Breast epithelium (tissue), 4 donors: ENCODE measurements around the gene C11orf58. TPM values are rescaled to one million over a fixed set of nuclear protein-coding genes. Genes with fewer than 3 reads are reported as not detected.

ENCODE experiments used
- DNase-seq, 2 donors: peaks; one replicate each; pipeline ENCODE4 v3.0.0-alpha.2; 2019; ENCODE audit warnings: low spot score in 2 of 2
- H3K27ac ChIP-seq, 2 donors: fragments of 200-600 bp; sonication (generic) in 1 of 2; one replicate each; pipeline ENCODE4 v1.5.1; 2016 to 2019; ENCODE audit warnings: mild to moderate bottlenecking in 1 of 2
- H3K27me3 ChIP-seq, 2 donors: fragments of 200-600 bp; sonication (generic) in 1 of 2; one replicate each; pipeline versions ENCODE4 v1.5.1 to v1.6.0; 2017 to 2019; ENCODE audit warnings: control low read depth in 1 of 2, mild to moderate bottlenecking in 1 of 2
- H3K36me3 ChIP-seq: fragments of 200-600 bp; one replicate; pipeline ENCODE4 v1.5.1; 2019
- H3K4me1 ChIP-seq, 2 donors: fragments of 200-600 bp; sonication (generic); one replicate each; pipeline ENCODE4 v1.5.1; 2016 to 2019; ENCODE audit warnings: control low read depth in 1 of 2
- H3K4me3 ChIP-seq, 3 donors: fragments of 200-600 bp; sonication (generic); 1 replicate in 2 of 3; 2 replicates in 1 of 3; pipeline ENCODE4 v1.5.1; 2016 to 2019; ENCODE audit warnings: mild to moderate bottlenecking in 3 of 3, moderate library complexity in 2 of 3
- H3K9me3 ChIP-seq, 2 donors: fragments of 200-600 bp; sonication (generic) in 1 of 2; one replicate each; pipeline ENCODE4 v1.5.1; 2016 to 2019; ENCODE audit warnings: control low read depth in 1 of 2
- POLR2A ChIP-seq: fragments of 450-650 bp; IDR thresholded peaks from one replicate; pipeline ENCODE4 v1.6.1; 2016; ENCODE audit warnings: antibody characterized with exemption, mild to moderate bottlenecking, moderate library complexity
- POLR2AphosphoS5 ChIP-seq, 3 donors: sonication (generic); formaldehyde crosslinking; IDR thresholded peaks; one replicate each; pipeline ENCODE4 v1.6.1; 2017; ENCODE audit warnings: antibody characterized with exemption in 3 of 3
- intact Hi-C: fragments of 100-400 bp; cut with DNase I; formaldehyde crosslinking; loops from one replicate; pipeline ENCODE4 v1.15.1; 2023; ENCODE audit warnings: low total_unique reads
- total RNA-seq, 3 donors: library from RNA; depleted of rRNA; stranded (reverse); fragments of >200 nt; gene quantifications; one replicate each; pipeline ENCODE4 v1.1.0, GENCODE V29; 2016
- TF ChIP-seq, protein P1 (sequence below), 3 donors: fragments of 450-650 bp; IDR thresholded peaks; one replicate each; pipeline ENCODE4 v1.5.1; 2016 to 2017; ENCODE audit warnings: antibody characterized with exemption in 3 of 3, mild to moderate bottlenecking in 3 of 3, moderate library complexity in 3 of 3

Gene C11orf58
- total RNA-seq, 3 donors from 2014 or later = 183 to 207 (median 197) TPM

DNA sequence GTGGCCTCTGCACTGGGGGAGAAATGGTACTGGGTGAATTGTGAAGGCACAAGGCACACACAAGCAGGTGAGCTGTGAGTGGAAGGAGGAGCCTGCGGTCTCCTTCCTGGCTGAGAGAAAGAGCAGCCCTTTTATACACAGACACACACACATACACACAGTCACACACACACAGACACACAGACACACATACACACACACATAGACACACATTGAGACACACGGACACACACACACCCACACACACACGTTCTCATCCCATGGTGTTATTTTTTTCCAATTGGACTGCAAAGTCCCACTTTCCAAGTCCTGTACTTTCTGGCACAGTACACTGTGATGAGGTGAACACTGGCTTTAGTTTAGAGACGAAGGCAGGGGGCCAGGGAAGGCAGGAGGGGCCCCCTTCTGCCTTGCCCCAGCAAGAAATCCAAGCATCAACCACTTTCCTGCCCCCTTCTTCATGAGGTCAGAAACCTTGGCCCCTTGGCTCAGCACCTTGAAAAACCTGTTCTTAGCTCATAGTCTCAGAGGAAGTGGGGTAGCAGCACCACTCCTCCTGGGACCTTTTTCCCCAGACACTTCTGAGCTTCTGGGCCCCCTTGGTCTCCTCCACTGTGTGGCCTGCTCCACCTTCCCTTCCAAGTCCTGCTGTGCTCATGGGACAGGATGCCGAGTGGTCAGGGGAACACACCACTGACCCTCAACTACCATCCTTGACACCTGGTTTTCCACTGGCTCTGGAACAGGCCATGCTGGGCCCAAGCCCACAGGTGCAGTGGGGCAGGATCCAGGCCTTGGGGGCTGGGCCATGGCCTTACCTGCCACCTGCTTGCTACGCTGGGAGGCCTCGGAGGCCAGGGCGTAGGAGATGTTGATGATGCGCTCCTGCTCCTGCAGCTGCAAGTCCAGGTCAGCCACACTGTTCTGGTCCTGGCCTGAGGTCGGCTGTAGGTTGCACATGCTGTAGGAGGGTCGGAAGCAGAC is 43.8 kb downstream of the C11orf58 start:
- Histone ChIP-seq H3K4me1 (no peaks in the 10 kb centered on the region), H3K27me3 (no peaks in the 10 kb centered on the region), H3K27ac (peak overlapping the region; percentile 60 to 72), H3K9me3 (no peaks in the 10 kb centered on the region), H3K36me3 (no peaks in the 10 kb centered on the region), H3K4me3 (no peak overlapping the region)
- DNase-seq = peak in 1 of 2 donors; percentile 52
- TF ChIP-seq POLR2A = no peak
- TF ChIP-seq POLR2AphosphoS5 (IDR thresholded peaks at IDR 0.05) = peak in 1 of 3 donors; percentile 34
- TF ChIP-seq, protein P1, sequence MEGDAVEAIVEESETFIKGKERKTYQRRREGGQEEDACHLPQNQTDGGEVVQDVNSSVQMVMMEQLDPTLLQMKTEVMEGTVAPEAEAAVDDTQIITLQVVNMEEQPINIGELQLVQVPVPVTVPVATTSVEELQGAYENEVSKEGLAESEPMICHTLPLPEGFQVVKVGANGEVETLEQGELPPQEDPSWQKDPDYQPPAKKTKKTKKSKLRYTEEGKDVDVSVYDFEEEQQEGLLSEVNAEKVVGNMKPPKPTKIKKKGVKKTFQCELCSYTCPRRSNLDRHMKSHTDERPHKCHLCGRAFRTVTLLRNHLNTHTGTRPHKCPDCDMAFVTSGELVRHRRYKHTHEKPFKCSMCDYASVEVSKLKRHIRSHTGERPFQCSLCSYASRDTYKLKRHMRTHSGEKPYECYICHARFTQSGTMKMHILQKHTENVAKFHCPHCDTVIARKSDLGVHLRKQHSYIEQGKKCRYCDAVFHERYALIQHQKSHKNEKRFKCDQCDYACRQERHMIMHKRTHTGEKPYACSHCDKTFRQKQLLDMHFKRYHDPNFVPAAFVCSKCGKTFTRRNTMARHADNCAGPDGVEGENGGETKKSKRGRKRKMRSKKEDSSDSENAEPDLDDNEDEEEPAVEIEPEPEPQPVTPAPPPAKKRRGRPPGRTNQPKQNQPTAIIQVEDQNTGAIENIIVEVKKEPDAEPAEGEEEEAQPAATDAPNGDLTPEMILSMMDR (IDR thresholded peaks at IDR 0.05) = no peak
- intact Hi-C loops = no loop called here

DNA sequence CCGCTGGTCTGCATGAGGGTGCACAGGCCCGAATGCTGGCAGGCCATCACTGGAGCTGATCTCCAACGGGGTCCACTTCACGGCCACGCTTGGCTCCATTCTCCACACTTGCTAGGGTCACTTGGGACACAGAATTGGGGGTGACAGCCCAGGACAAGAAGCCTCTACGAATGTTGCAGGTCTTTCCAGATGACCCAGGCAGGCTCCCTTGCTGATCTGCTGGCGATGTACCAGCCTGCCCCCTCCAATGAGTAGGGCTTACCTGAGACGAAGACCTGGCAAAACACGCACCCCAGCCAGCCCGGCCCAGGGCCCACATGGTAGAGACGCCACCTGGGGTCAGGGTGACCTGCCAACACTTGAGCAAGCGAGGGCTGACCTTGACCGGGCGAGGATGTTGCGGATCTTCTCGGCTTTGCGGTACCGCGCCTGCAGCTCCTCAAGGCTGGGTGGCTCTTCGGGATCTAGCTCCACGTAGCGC is 44.9 kb downstream of the C11orf58 start:
- Histone ChIP-seq H3K27me3 (no peaks in the 10 kb centered on the region), H3K27ac (peak overlapping the region in 1 of 2 donors; percentile 8), H3K4me1 (peaks cover 0 to 7% of the 10 kb centered on the region in 2 donors), H3K36me3 (no peaks in the 10 kb centered on the region), H3K4me3 (no peak overlapping the region), H3K9me3 (no peaks in the 10 kb centered on the region)
- no peak for DNase-seq
- TF ChIP-seq, protein P1 (IDR thresholded peaks at IDR 0.05) = no peak
- no peak for TF ChIP-seq POLR2A
- TF ChIP-seq POLR2AphosphoS5 (IDR thresholded peaks at IDR 0.05) = no peak
- intact Hi-C loops = no loop called here

DNA sequence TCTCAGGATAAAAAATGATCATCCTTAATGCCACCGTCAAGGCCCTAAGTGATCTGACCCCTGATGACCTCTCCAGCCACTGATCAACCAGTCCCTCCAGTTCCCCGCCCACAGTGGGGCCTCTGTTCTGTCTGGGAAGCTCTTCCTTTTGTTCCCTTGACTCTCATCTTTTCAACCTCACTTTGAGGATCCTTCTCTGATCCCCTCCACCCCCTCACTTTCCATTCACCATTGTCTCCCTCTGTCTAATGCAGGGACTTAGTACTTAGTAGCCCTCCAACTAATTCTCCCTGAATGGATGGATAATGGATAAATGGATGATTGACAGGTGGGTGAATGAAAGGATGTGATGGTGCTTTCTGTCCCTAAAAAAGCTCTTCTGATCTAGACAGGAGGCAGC is 45.6 kb downstream of the C11orf58 start:
- peak overlapping the region in 1 of 2 donors; percentile 7 for H3K27ac ChIP-seq
- H3K4me3 ChIP-seq = no peak overlapping the region
- DNase-seq = no peak
- TF ChIP-seq, protein P1 (IDR thresholded peaks at IDR 0.05) = no peak
- TF ChIP-seq POLR2AphosphoS5 (IDR thresholded peaks at IDR 0.05) (no peak), POLR2A (no peak)
- peaks cover 0 to 8% of the 10 kb centered on the region in 2 donors for H3K4me1 ChIP-seq
- no peaks in the 10 kb centered on the region for H3K36me3 ChIP-seq
- H3K27me3 ChIP-seq = no peaks in the 10 kb centered on the region
- H3K9me3 ChIP-seq = no peaks in the 10 kb centered on the region
- intact Hi-C loops = no loop called here

DNA sequence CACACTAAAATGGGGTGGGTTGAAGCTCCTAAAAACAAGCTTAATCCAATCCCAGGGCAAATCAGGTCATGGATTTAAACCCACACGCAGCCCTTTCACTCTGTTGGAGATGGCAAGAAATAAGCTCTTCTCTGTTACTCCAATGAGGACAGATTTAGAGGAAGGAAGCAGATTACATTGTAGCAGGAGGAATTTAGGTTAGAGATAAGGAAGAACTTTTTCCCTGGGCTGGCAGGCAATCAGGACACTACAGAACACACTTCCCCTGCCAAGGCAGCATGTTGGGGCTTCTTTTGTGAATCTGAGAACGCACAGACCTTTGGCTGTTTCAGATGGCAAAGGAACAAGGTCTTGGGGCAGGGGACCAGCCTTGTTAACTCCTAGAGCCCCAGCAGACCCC is 46.2 kb downstream of the C11orf58 start:
- TF ChIP-seq POLR2A (no peak), POLR2AphosphoS5 (IDR thresholded peaks at IDR 0.05) (no peak)
- TF ChIP-seq, protein P1 (IDR thresholded peaks at IDR 0.05) = no peak
- DNase-seq = no peak
- Histone ChIP-seq H3K27me3 (no peaks in the 10 kb centered on the region), H3K27ac (peak overlapping the region; percentile 7 to 61), H3K4me1 (peaks cover 0 to 8% of the 10 kb centered on the region in 2 donors), H3K4me3 (no peak overlapping the region), H3K9me3 (no peaks in the 10 kb centered on the region), H3K36me3 (no peaks in the 10 kb centered on the region)
- intact Hi-C loops = no loop called here

DNA sequence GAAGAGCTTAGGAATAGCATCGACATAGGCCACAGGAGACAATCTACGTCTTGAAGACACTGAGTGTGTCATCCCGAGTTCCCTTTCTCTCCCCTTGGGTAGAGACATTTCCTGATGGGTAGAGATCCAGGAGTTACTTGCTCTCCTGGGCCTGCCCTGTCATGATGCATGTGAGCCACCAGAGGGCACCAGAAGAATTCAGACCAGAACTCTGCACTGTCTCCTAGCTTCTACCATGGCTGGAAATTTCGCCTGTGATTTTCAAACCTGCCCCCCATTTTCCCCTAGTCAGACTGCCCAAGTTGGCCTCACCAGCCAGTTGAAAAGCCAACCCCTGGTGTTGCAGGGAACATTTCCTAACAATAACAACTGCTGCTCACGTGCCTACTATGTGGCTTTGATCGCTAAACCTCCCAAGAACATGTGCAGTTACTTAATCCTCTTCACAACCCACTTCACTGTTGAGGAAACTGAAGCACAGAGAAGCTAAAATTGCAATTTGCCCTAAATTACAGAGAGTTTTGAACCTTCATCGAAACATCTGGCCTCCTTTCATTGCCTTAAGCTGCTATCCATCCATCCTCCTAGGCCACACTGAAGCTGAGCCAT is 47.2 kb downstream of the C11orf58 start:
- no peak overlapping the region for H3K4me3 ChIP-seq
- no peaks in the 10 kb centered on the region for H3K27me3 ChIP-seq
- peak overlapping the region; percentile 7 to 61 for H3K27ac ChIP-seq
- DNase-seq = peak; percentile 64 to 67
- TF ChIP-seq, protein P1 (IDR thresholded peaks at IDR 0.05) = peak; percentile 78 to 87 (median 82)
- TF ChIP-seq POLR2A = no peak
- H3K36me3 ChIP-seq = no peaks in the 10 kb centered on the region
- no peaks in the 10 kb centered on the region for H3K9me3 ChIP-seq
- peaks cover 0 to 8% of the 10 kb centered on the region in 2 donors for H3K4me1 ChIP-seq
- intact Hi-C loops = no loop called here
